Islet precursor cell (in vitro differentiated cells): ENCODE measurements around the gene ELK4.
A peak's percentile ranks its signal among the peaks of the same experiment; 100 is the strongest.

Experiments used
- DNase-seq: peaks from one replicate; pipeline ENCODE4 v3.0.0-alpha.2; 2018

Gene ELK4

DNA sequence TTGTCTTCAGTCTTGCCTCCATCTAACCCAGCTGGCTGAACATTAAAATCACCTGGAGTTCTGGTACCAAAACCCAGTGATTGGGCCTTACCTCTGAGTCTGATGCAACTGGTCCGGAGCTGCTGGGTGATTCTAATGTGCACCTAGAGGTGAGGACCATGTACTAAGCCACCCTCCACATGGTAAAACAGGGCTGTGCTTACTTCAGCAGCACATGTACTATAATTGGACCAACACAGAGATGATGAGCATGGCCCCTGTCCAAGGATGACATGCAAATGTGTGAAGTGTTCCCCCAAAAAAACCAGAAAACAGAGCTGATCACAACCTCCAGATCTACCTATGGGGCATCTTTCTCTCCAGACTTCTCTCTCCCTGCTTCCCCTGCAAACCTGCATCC, 37.0 kb downstream of the ELK4 start:
- DNase-seq: no peak

DNA sequence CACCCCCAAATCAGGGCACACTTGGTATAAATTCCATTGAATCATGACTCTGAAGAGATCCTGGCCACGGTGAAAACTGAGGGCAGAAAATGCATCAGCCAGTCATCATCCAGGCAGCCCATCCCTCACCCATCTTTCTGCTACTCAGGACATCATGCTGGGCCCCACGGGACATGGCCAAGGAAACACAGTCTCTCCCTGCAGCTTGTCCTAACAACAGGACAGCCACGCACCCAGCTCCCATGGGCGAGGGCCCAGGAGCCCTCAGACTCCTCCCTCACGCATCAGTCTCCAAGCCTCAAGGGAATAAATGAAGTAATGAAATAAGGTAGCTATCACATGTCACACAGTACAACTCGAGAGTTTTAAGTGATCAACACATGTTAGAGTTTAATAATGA, 37.8 kb downstream of the ELK4 start:
- DNase-seq: peak; percentile 35

DNA sequence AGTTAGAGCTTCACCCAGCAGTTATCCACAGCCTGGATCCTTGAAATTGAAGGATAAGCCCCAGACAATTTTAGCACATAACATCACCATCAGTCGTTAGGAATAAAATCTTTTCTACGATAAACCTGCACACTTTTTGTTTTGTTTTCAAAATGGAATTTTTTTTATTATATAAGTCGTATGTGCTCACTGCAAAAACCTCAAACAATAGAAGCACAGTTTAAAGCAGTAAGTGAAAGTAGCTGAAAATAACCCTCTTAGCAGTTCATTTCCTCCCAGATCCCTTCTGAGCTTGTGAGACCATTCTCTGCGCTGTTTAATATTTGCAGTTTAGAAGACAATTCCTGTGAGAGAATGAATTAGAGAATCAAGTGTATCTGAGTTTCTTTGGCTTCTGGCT, 38.3 kb downstream of the ELK4 start:
- no peak for DNase-seq

DNA sequence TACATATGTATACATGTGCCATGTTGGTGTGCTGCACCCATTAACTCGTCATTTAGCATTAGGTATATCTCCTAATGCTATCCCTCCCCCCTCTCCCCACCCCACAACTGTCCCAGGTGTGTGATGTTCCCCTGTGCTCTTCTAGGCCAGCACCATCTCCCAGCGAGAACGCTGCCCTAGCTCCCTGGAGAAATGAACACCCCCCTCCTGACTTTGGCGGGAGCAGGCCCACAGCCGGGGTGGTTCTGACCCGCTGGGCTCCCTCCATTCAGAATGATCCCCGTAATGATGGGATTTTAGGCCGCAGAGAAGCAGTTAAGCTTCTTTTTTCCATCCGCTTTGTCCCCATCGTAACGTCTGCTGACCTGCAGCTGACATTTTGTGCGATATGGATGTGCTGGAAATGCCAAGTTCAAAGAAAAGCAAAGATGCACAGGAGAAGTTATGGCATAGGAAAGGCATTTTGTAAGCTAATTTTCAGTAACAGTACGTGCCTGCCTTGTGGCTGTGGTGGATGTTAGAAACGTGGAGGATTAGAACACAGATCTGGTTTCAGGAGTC, 39.3 kb downstream of the ELK4 start:
- DNase-seq: peak; percentile 36

DNA sequence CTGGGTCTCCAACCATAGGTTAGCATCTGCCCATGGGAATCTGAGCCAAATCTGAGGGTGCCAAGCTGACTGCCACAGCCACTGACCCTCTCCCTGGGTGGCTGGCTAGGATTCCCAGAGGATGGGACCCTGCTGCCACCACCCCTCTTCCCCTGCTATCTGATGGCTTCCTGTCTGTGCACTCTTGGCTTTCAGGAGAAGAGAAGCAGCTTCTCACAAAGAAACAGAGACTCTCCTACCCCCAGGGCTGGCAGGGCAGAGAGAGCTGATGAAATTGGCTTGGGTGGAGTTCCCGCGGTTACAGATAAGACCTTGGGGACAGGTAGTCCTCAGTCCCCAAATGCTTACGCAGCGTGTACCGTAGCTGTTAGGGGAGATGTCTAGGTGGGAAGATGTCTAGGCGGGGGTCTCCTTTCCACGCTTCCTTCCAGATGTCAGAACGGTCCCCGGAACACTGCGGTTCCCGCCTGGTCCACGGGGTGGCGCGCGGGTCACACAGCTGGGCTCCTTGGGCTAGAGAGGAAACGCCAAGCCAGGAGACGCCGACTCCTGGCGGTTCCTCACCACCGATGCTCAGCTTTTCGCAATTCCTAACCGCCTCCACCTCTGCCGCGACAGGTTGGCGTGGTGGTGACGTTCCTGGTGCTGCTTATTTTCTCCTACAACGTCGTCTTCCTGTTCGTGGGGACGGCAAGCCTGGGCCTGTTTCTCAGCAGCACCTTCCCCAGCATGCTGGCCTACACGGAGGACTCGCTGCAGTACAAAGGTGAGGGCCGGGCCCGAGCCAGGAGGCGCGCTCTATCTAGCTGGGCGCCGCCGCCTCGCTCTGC, 40.1 kb downstream of the ELK4 start:
- DNase-seq: peak; percentile 94

GRCh38 chr1:205590777-205591513, 40.9 kb downstream of the ELK4 start:
- peak; percentile 22 for DNase-seq

GRCh38 chr1:205590457-205590768, 41.4 kb downstream of the ELK4 start:
- peak; percentile 16 for DNase-seq

DNA sequence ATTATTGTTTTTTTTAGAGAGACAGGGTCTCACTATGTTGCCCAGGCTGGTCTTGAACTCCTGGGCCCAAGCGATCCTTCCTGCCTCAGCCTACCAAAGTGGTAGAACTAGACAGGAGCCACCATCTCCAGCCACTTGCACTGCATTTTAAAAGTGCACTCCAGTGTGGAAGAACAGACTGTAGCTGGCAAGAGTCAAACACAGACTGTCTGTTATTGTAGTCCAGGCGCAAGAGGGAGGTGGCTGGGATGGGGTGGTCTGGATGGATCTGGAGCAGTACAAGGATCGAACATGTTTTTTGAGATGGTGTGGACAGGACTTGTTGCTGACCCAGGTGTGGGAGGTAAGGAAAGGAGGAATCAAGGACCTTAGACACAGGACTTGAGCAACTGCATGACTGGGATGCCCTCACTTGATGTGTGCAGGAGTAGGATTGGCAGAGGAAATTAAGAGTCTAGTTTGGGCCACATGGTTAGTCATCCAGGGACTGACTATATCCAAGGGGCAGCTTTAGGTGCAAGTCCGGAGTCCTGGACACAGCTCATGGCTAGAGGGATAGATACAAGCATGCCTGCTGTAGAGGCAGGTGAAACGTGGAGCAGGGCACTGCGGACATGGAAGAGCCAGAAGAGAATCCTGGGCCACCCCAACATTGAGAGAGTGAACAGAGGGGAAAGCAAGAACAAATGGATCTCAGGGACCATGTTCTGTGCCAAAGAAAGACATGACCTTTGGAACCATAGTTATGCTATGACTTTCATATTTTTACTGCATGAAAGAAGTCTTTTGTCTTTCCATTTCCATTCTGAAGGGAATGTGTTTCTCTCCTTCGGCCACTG, 42.0 kb downstream of the ELK4 start:
- DNase-seq: peak; percentile 43

- peak; percentile 24 for DNase-seq
Observed at GRCh38 chr1:205589046-205589445, 42.8 kb downstream of the ELK4 start.

GRCh38 chr1:205588636-205589035, 43.2 kb downstream of the ELK4 start:
- DNase-seq: peak; percentile 81

DNA sequence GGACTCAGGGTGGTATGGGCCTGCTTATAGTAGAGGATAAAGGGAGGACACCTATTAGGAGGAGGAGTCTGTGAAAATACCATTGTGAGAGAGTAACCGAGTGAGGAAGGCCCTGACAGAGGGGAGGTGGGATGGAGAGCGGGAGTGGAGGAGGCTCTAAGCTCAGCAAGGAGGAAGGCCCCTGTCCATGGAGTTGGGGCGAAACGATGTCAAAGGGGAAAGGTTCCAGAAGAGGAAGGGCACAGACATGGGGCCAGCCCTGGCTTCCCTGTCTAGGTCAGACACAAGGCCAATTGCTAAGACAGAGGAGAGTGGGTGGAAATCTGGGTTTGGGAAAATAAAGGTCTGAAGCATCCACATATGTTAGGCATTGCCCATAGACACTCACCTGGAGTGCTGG, 44.2 kb downstream of the ELK4 start:
- peak; percentile 24 for DNase-seq

DNA sequence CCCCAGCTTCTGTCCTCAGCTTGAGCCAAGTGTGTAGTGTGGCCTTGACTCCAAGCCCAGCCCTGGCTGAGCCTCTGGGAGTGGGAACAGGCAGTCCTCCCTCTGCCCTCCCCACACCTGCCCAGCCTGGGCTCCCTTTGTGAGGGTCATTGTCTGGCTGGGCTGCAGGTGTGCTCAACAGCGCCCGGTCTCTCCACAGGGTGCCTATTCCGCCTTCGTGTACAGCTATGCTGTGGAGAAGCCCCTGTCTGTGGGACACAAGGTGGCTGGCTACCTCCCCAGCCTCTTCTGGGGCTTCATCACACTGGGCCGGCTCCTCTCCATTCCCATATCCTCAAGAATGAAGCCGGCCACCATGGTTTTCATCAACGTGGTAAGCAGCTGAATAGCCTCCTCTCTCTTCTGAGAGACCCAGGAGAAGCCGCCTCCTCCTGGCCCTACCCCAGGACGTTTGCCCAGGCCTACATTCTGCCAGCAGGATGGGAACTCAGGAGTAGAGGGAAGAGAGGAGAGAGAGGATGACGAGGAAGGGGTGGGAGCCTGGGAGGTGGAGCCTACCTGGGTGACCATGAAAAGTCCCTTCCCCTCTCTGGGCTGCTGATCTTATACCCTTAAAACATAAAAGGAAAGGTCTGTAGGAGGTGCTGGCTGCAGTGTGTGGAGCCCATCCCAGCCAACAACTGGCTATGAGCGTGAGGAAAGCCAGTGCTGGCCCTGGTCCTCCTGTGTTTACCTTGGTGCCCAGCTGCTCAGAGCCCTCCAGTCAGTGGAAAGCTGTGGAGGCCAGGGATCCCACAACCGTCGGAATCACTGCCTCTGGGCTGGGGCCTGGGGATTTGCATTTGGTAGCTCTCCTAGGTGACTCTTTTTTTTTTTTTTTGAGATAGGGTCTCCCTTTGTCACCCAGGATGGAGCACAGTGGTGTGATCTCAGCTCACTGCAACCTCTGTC, 45.7 kb downstream of the ELK4 start:
- DNase-seq: peak; percentile 45

DNA sequence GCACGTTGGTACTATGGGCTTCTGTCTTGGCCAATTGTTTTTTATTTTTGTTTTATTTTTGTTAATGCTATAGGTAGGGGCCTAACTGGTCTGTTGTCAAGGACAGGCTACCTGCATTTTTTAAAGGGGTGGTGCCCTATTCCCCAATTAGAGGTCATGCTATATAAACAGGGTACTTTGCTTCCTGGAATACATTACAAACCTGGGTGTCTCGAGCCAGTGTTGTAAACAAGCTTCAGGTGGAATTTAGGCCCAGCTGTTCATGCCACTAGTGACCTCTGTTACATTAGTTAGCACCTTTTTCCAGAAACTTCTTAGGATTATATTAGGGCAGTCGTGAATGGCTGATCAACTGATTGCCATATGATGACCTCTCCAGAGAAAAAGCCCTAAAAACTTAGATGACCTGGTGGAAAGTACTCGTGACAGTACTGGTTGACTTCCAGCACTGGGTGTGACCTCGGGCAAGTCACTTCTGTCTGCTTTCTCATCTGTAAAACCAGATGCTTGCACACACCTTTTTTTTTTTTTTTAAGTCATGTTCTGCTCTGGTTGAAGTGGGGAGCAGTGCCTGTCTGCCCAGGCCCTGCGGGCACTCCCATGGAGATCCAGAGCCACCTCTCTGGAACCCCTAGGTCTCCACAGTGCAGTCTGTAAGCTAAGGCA, 46.5 kb downstream of the ELK4 start:
- DNase-seq: peak; percentile 24

DNA sequence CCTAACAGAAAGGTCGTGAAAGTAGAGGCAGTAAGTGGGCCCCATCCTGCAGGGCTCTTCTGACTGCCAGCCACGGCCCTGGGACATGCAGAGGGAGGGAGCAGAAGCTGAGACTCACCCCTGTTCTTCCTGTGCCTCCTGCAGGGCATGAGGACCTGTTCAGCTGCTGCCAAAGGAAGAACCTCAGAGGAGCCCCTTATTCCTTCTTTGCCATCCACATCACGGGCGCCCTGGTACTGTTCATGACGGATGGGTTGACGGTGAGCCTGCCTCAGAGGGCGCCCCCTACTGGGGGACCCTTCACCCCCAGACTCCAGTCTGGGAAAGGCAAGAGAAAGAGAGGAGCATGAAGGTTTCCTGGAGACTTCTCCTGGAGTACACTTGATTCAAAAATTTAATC, 47.1 kb downstream of the ELK4 start:
- DNase-seq: peak; percentile 40

GRCh38 chr1:205583461-205584130, 48.2 kb downstream of the ELK4 start:
- DNase-seq: peak; percentile 49

DNA sequence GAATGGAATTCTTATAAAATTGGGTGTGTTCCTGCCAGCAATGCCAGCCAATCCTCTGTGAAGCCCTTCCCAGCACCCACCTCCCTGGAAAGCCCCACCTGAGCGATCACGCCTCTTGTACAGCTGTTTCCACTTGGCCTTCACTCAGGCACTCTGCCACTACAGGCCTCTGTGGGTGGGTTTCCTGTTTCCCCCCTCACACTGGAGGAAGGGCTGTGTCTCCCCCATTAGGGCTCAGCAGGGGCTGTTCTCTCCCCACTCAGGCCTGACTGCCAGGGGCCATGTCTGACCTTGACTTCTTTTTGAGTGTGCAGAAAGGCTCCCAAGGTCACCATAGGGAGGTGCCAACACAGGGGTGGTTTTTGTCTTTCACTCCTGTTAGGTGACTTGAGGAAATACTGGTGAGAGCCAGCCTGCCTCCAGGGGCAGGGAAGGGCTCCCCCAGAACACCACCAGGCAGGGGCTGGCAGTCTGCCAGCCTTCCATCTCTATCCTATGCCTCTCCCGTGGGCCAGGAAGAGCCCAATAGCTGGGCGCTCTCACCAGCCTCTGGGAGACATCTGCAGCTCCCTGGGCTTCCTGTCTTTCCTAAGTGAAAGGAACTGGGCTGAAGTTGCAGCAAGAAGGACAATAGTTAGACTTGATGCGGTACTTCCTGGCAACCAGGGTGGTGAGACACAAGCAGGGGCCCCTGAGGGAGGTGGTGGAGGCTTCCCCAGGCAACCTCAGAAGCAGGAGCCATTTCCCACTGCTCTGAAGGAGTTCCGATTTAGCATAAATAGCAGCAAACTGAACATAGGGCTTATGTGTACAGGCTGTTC, 49.1 kb downstream of the ELK4 start:
- peak; percentile 41 for DNase-seq

- peak; percentile 22 for DNase-seq
Observed at GRCh38 chr1:205582046-205582445, 49.8 kb downstream of the ELK4 start.

- DNase-seq: peak; percentile 38
Observed at GRCh38 chr1:205581321-205581980, 50.4 kb downstream of the ELK4 start.

DNA sequence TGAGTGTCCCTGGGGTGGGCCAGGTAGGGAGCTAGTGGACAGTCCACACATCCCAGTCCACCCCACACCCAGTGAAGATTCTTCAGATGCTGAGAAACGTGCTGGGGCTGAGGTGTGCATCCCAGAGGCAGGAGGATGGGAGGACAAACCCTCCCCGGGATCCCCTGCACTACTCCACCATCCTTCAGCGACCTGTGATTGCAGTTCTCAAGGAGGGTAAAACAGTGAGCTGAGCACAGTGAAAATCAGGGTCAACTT, 51.0 kb downstream of the ELK4 start:
- no peak for DNase-seq
